ENCODE results near the gene RNF43. TPM values are rescaled to one million over a fixed set of nuclear protein-coding genes. Genes with fewer than 3 reads are reported as not detected.

Gene RNF43
- total and polyA plus RNA-seq, 2 donors (not counting 1 experiment from before 2014, with no cell fraction given), result 2.5 to 2.6 TPM

DNA sequence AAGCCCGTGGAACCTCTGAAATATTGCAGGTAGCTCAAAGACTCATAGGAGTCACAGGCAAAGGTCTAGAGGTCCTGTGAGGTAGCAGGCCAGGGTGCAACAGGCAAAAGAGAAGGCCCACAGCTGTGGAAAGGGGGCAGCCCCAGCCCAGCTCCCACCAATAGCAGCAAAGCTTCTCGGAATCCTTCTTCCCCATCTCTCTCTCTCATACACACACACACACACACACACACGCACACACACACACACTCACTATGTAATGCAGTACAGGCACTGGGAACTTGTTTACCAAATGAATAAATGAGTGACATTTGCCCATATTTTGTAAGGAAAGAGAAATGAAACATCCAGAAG is 48.5 kb downstream of the RNF43 start:
- no peaks in the 10 kb centered on the region for H3K27me3 ChIP-seq (replicated peaks in 1 of 4; ENCODE audit: control extremely low read depth in 1 of 4, control insufficient read depth in 3 of 4, insufficient read depth in 4 of 4, low read length in 3 of 4)
- H3K27ac Mint-ChIP-seq, result peak overlapping the region; percentile 65
- peaks cover 15 to 30% of the 10 kb centered on the region in 2 donors for H3K4me1 ChIP-seq (ENCODE audit: control insufficient read depth in 2 of 2, insufficient read depth in 2 of 2, low read length in 2 of 2)
- TF ChIP-seq EZH2 (IDR thresholded peaks at IDR 0.05; ENCODE audit: borderline replicate concordance, insufficient read depth, low read depth, low read length, poor library complexity, severe bottlenecking), result no peak
- TF ChIP-seq, protein P1, sequence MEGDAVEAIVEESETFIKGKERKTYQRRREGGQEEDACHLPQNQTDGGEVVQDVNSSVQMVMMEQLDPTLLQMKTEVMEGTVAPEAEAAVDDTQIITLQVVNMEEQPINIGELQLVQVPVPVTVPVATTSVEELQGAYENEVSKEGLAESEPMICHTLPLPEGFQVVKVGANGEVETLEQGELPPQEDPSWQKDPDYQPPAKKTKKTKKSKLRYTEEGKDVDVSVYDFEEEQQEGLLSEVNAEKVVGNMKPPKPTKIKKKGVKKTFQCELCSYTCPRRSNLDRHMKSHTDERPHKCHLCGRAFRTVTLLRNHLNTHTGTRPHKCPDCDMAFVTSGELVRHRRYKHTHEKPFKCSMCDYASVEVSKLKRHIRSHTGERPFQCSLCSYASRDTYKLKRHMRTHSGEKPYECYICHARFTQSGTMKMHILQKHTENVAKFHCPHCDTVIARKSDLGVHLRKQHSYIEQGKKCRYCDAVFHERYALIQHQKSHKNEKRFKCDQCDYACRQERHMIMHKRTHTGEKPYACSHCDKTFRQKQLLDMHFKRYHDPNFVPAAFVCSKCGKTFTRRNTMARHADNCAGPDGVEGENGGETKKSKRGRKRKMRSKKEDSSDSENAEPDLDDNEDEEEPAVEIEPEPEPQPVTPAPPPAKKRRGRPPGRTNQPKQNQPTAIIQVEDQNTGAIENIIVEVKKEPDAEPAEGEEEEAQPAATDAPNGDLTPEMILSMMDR (IDR thresholded peaks at IDR 0.05), result no peak
- H2AFZ ChIP-seq (ENCODE audit: insufficient read depth, low read depth, low read length, poor library complexity, severe bottlenecking), result no peak overlapping the region
- H3K9me3 ChIP-seq (ENCODE audit: control extremely low read depth in 1 of 3, control insufficient read depth in 2 of 3, insufficient read depth in 1 of 3, low read length in 2 of 3), result no peaks in the 10 kb centered on the region
- peak overlapping the region in 1 of 2 donors; percentile 32 for H3K27ac ChIP-seq (ENCODE audit: low read length in 2 of 2)
- H3K9ac ChIP-seq (ENCODE audit: low read length), result no peak overlapping the region
- H3K27me3 Mint-ChIP-seq, result no peaks in the 10 kb centered on the region
- no peaks in the 10 kb centered on the region for H3K9me3 Mint-ChIP-seq (ENCODE audit: insufficient read depth)
- ATAC-seq (ENCODE audit: low read depth) (peak; percentile 59), DNase-seq (peak; percentile 54)
- H3K36me3 ChIP-seq (replicated peaks in 1 of 2; ENCODE audit: control extremely low read depth in 1 of 2, control insufficient read depth in 1 of 2, extremely low read depth in 1 of 2, insufficient read depth in 2 of 2, low read length in 1 of 2), result no peaks in the 10 kb centered on the region
- ChIA-PET POLR2A (interaction anchor here (1.0 to 1.1 kb wide), 3 partner anchors 33 to 49 kb away, joined by 3 to 4 read pairs (median 3); partner anchors contain the start of gene RNF43), CTCF (interaction anchor here (1.3 to 9.3 kb wide), 3 partner anchors 49 to 79 kb away, joined by 3 to 65 read pairs (median 6); partner anchors contain the start of gene RNF43)
- H3K4me2 ChIP-seq (replicated peaks; ENCODE audit: low read depth, low read length, poor library complexity, severe bottlenecking), result no peak overlapping the region
- WGBS (ENCODE audit: insufficient coverage), result no CpG with 5 or more reads among the region's 3 CpGs
- no peak overlapping the region for H3K4me3 Mint-ChIP-seq
- no peak overlapping the region for H3K4me3 ChIP-seq (ENCODE audit: control extremely low read depth in 1 of 5, extremely low read depth in 1 of 5, insufficient read depth in 1 of 5, low read depth in 2 of 5, low read length in 4 of 5)
- intact Hi-C loops (cut with micrococcal nuclease), result no loop called here
- H3K4me1 Mint-ChIP-seq, result peaks cover 31% of the 10 kb centered on the region
- no peaks in the 10 kb centered on the region for H3K79me2 ChIP-seq (ENCODE audit: control insufficient read depth, insufficient read depth, low read length)
- H4K20me1 ChIP-seq (ENCODE audit: control insufficient read depth, insufficient read depth, low read length, poor library complexity, severe bottlenecking), result no peaks in the 10 kb centered on the region

Other genes starting within 250 kb of the RNF43 start
- not detected in 2 replicates for gene EPX, start 224.8 kb downstream of the RNF43 start, total RNA-seq
- gene EPX, start 224.8 kb downstream of the RNF43 start, polyA plus RNA-seq, result not detected in 2 replicates
- gene MKS1, start 198.3 kb downstream of the RNF43 start, total RNA-seq, result 16.3 and 19.6 TPM in 2 replicates
- 6.3 and 8.3 TPM in 2 replicates for gene MKS1, start 198.3 kb downstream of the RNF43 start, polyA plus RNA-seq
- not detected in 2 replicates for gene LPO, start 178.9 kb downstream of the RNF43 start, total RNA-seq
- not detected in 2 replicates for gene LPO, start 178.9 kb downstream of the RNF43 start, polyA plus RNA-seq
- gene MPO, start 136.6 kb downstream of the RNF43 start, total RNA-seq, result 0.73 TPM in 1 of 2 replicates, not detected in the other
- gene MPO, start 136.6 kb downstream of the RNF43 start, polyA plus RNA-seq, result 0.07 TPM in 1 of 2 replicates, not detected in the other
- 25.2 and 30.7 TPM in 2 replicates for gene TSPOAP1, start 88.7 kb downstream of the RNF43 start, total RNA-seq
- gene TSPOAP1, start 88.7 kb downstream of the RNF43 start, polyA plus RNA-seq, result 10.8 and 16.0 TPM in 2 replicates
- gene SUPT4H1, start 65.3 kb downstream of the RNF43 start, total RNA-seq, result 49.3 and 60.1 TPM in 2 replicates
- 30.2 and 34.8 TPM in 2 replicates for gene SUPT4H1, start 65.3 kb downstream of the RNF43 start, polyA plus RNA-seq
- 4.8 and 5.1 TPM in 2 replicates for gene HSF5, start 70.9 kb upstream of the RNF43 start, total RNA-seq
- gene HSF5, start 70.9 kb upstream of the RNF43 start, polyA plus RNA-seq, result 2.2 TPM in 2 replicates
- gene MTMR4, start 97.1 kb upstream of the RNF43 start, total RNA-seq, result 84.7 and 92.1 TPM in 2 replicates
- gene MTMR4, start 97.1 kb upstream of the RNF43 start, polyA plus RNA-seq, result 35.2 and 54.1 TPM in 2 replicates

All from B cell (primary cell).